Liver (tissue), 9 donors: ENCODE results near the gene ADGRG3. TPM values are rescaled to one million over a fixed set of nuclear protein-coding genes. Genes with fewer than 3 reads are reported as not detected.

ENCODE experiments used
- DNase-seq: peaks from one replicate; pipeline ENCODE4 v3.0.0-alpha.2; 2017; ENCODE audit warnings: low spot score
- H3K27ac ChIP-seq, 2 donors: one replicate each; pipeline ENCODE4 v1.7.0; 2013; ENCODE audit warnings: inconsistent platforms in 2 of 2, low read length in 2 of 2, control low read depth in 1 of 2, low read depth in 1 of 2, mild to moderate bottlenecking in 1 of 2
- H3K27me3 ChIP-seq, 4 donors: one replicate each; pipeline versions ENCODE4 v1.6.1 to v1.7.0; 2013; ENCODE audit warnings: low read length in 3 of 4, inconsistent platforms in 1 of 4, mild to moderate bottlenecking in 1 of 4, moderate library complexity in 1 of 4; ENCODE audit not compliant: control insufficient read depth in 4 of 4, insufficient read depth in 4 of 4
- H3K36me3 ChIP-seq, 4 donors: one replicate each; pipeline versions ENCODE4 v1.6.1 to v1.7.0; 2013; ENCODE audit warnings: low read length in 3 of 4, mild to moderate bottlenecking in 3 of 4, low read depth in 1 of 4, moderate library complexity in 1 of 4; ENCODE audit not compliant: control insufficient read depth in 4 of 4, insufficient read depth in 3 of 4
- H3K4me1 ChIP-seq, 4 donors: one replicate each; pipeline versions ENCODE4 v1.6.1 to v1.7.0; 2013; ENCODE audit warnings: low read length in 3 of 4, mild to moderate bottlenecking in 3 of 4, moderate library complexity in 1 of 4; ENCODE audit not compliant: control insufficient read depth in 4 of 4, insufficient read depth in 4 of 4
- H3K4me3 ChIP-seq, 3 donors: one replicate each; pipeline versions ENCODE4 v1.6.1 to v1.7.0; 2013; ENCODE audit warnings: low read length in 3 of 3, control low read depth in 1 of 3, low read depth in 1 of 3, mild to moderate bottlenecking in 1 of 3
- H3K9ac ChIP-seq, 2 donors: one replicate each; pipeline ENCODE4 v1.7.0; 2013; ENCODE audit warnings: low read length in 2 of 2, mild to moderate bottlenecking in 2 of 2, moderate library complexity in 2 of 2, control low read depth in 1 of 2, low read depth in 1 of 2
- H3K9me3 ChIP-seq, 4 donors: one replicate each; pipeline versions ENCODE4 v1.6.1 to v1.7.0; 2013; ENCODE audit warnings: low read length in 3 of 4; ENCODE audit not compliant: control insufficient read depth in 4 of 4
- EGR1 ChIP-seq, 2 donors: IDR thresholded peaks; 2 replicates each; pipeline ENCODE4 v1.6.1; 2016 to 2018; ENCODE audit warnings: antibody characterized with exemption in 2 of 2, low read depth in 2 of 2
- FOXA1 ChIP-seq: IDR thresholded peaks from 2 replicates; pipeline ENCODE4 v1.6.1; 2016; ENCODE audit warnings: antibody characterized with exemption
- FOXA2 ChIP-seq: IDR thresholded peaks from 2 replicates; pipeline ENCODE4 v1.6.1; 2016; ENCODE audit warnings: antibody characterized with exemption
- GABPA ChIP-seq, 2 donors: IDR thresholded peaks in 1 of 2; conservative IDR thresholded peaks in 1 of 2; 2 replicates each; pipeline ENCODE4 v1.6.1; 2016; ENCODE audit warnings: antibody characterized with exemption in 2 of 2, mild to moderate bottlenecking in 1 of 2, moderate library complexity in 1 of 2
- HNF4A ChIP-seq, 2 donors: conservative IDR thresholded peaks; 2 replicates each; pipeline ENCODE4 v1.6.1; 2016; ENCODE audit warnings: antibody characterized with exemption in 2 of 2, mild to moderate bottlenecking in 2 of 2
- HNF4G ChIP-seq: IDR thresholded peaks from 2 replicates; pipeline ENCODE4 v1.6.1; 2016; ENCODE audit warnings: antibody characterized with exemption
- NR2F2 ChIP-seq: IDR thresholded peaks from 2 replicates; pipeline ENCODE4 v1.6.1; 2016; ENCODE audit warnings: antibody characterized with exemption
- RAD21 ChIP-seq, 2 donors: IDR thresholded peaks; 2 replicates each; pipeline ENCODE4 v1.6.1; 2016; ENCODE audit warnings: antibody characterized with exemption in 2 of 2, mild to moderate bottlenecking in 2 of 2
- RXRA ChIP-seq, 2 donors: IDR thresholded peaks; 2 replicates each; pipeline ENCODE4 v1.6.1; 2017 to 2018; ENCODE audit warnings: antibody characterized with exemption in 2 of 2, mild to moderate bottlenecking in 1 of 2
- SP1 ChIP-seq: IDR thresholded peaks from 2 replicates; pipeline ENCODE4 v1.6.1; 2018; ENCODE audit warnings: antibody characterized with exemption, mild to moderate bottlenecking
- YY1 ChIP-seq: IDR thresholded peaks from 2 replicates; pipeline ENCODE4 v1.6.1; 2016; ENCODE audit warnings: antibody characterized with exemption, mild to moderate bottlenecking
- ZBTB33 ChIP-seq: IDR thresholded peaks from 2 replicates; pipeline ENCODE4 v1.6.1; 2016; ENCODE audit warnings: antibody characterized with exemption
- WGBS: extraction: QIAGEN DNeasy Blood & Tissue Kit; methylation state at CpG from one replicate; pipeline ENCODE4 v1.1.7; 2013; 5-methylcytosine and 5-hydroxymethylcytosine counted together
- polyA plus RNA-seq, 2 donors: library from polyadenylated mRNA; stranded (reverse) in 1 of 2; unstranded in 1 of 2; fragments of 200-250 nt in 1 of 2; fragments of >200 nt in 1 of 2; fragmentation: Nextera tagmentation in 1 of 2; extraction: Ambion mirVana in 1 of 2; gene quantifications; one replicate each; pipeline versions ENCODE4 v1.2.1 to v1.2.3, GENCODE V29; 2013 to 2015
- total RNA-seq, 2 donors: library from RNA; depleted of rRNA; stranded (reverse); fragments of >200 nt; gene quantifications; one replicate each; pipeline ENCODE4 v1.2.3, GENCODE V29; 2014
- TF ChIP-seq, protein P1 (sequence below): IDR thresholded peaks from 2 replicates; pipeline ENCODE4 v1.6.1; 2016; ENCODE audit warnings: antibody characterized with exemption
- TF ChIP-seq, protein P2 (sequence below): fragments of 150-350 bp; IDR thresholded peaks from 2 replicates; pipeline ENCODE4 v1.5.1; 2017; ENCODE audit warnings: improper control_type of control experiment, low read depth, low read length; ENCODE audit not compliant: missing input control
- TF ChIP-seq, protein P3 (sequence below): IDR thresholded peaks from 2 replicates; pipeline ENCODE4 v1.6.1; 2016; ENCODE audit warnings: antibody characterized with exemption, mild to moderate bottlenecking
- donor health status: healthy.
- donor health status: healthy.
- donor health status: healthy.
- donor health status: healthy.
- donor health status: healthy.

ADGRG3 gene
- total and polyA plus RNA-seq, 4 donors: 0.52 to 3.2 (median 1.0) TPM

DNA sequence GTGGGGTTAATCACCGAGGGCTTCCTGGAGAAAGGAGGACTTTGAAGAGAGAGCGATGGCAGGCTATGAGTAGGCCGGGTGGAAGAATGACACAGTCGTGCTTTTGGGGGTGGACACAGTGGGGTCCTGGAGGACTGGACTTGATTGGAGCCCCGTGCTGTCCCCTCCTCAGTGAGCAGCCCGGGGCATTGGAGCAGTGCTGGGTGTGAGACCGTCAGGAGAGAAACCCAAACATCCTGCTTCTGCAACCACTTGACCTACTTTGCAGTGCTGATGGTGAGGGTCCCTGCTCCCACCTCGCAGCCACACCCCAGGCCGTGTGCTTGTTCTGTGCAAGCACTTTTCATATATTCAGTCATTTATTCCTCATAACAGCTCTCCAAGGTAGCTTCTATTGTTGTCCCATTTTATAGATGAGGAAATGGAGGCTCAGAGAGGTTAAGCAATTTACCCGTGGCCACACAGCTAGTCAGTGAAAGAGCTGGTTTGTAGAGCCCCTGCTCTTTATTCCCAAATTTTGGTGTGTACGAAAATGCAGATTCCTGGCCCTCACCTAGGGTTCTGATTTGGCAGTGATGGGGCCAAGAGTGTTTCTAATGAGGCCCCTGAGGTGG lies 11.7 kb upstream of the ADGRG3 start (continued):
- TF ChIP-seq, protein P1, sequence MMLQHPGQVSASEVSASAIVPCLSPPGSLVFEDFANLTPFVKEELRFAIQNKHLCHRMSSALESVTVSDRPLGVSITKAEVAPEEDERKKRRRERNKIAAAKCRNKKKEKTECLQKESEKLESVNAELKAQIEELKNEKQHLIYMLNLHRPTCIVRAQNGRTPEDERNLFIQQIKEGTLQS: no peak
- no peak for TF ChIP-seq ZBTB33
- no peak for TF ChIP-seq EGR1 (IDR thresholded peaks at IDR 0.05; ENCODE audit: low read depth in 2 of 2)
- TF ChIP-seq RAD21 (IDR thresholded peaks at IDR 0.05): no peak

GRCh38 chr16:57657228-57657627 lies 10.9 kb upstream of the ADGRG3 start:
- Histone ChIP-seq H3K9ac (no peak overlapping the region), H3K36me3 (no peaks in the 10 kb centered on the region)

More at GRCh38 chr16:57657228-57657627, 10.9 kb upstream of the ADGRG3 start:
- no peak for DNase-seq
- no peaks in the 10 kb centered on the region for H3K4me1 ChIP-seq
- no peak for TF ChIP-seq HNF4A (conservative IDR thresholded peaks at IDR 0.05)
- TF ChIP-seq NR2F2: no peak
- TF ChIP-seq, protein P1: no peak
- TF ChIP-seq, protein P2, sequence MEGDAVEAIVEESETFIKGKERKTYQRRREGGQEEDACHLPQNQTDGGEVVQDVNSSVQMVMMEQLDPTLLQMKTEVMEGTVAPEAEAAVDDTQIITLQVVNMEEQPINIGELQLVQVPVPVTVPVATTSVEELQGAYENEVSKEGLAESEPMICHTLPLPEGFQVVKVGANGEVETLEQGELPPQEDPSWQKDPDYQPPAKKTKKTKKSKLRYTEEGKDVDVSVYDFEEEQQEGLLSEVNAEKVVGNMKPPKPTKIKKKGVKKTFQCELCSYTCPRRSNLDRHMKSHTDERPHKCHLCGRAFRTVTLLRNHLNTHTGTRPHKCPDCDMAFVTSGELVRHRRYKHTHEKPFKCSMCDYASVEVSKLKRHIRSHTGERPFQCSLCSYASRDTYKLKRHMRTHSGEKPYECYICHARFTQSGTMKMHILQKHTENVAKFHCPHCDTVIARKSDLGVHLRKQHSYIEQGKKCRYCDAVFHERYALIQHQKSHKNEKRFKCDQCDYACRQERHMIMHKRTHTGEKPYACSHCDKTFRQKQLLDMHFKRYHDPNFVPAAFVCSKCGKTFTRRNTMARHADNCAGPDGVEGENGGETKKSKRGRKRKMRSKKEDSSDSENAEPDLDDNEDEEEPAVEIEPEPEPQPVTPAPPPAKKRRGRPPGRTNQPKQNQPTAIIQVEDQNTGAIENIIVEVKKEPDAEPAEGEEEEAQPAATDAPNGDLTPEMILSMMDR: no peak
- no peak for TF ChIP-seq ZBTB33
- TF ChIP-seq EGR1 (IDR thresholded peaks at IDR 0.05; ENCODE audit: low read depth in 2 of 2): no peak
- TF ChIP-seq HNF4G: no peak
- TF ChIP-seq, protein P3, sequence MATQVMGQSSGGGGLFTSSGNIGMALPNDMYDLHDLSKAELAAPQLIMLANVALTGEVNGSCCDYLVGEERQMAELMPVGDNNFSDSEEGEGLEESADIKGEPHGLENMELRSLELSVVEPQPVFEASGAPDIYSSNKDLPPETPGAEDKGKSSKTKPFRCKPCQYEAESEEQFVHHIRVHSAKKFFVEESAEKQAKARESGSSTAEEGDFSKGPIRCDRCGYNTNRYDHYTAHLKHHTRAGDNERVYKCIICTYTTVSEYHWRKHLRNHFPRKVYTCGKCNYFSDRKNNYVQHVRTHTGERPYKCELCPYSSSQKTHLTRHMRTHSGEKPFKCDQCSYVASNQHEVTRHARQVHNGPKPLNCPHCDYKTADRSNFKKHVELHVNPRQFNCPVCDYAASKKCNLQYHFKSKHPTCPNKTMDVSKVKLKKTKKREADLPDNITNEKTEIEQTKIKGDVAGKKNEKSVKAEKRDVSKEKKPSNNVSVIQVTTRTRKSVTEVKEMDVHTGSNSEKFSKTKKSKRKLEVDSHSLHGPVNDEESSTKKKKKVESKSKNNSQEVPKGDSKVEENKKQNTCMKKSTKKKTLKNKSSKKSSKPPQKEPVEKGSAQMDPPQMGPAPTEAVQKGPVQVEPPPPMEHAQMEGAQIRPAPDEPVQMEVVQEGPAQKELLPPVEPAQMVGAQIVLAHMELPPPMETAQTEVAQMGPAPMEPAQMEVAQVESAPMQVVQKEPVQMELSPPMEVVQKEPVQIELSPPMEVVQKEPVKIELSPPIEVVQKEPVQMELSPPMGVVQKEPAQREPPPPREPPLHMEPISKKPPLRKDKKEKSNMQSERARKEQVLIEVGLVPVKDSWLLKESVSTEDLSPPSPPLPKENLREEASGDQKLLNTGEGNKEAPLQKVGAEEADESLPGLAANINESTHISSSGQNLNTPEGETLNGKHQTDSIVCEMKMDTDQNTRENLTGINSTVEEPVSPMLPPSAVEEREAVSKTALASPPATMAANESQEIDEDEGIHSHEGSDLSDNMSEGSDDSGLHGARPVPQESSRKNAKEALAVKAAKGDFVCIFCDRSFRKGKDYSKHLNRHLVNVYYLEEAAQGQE: no peak
- no peak for TF ChIP-seq FOXA1
- TF ChIP-seq SP1: no peak
- TF ChIP-seq YY1: no peak
- TF ChIP-seq RXRA (IDR thresholded peaks at IDR 0.05): no peak
- TF ChIP-seq GABPA (IDR thresholded peaks at IDR 0.05 in 1 of 2, conservative IDR thresholded peaks at IDR 0.05 in 1 of 2): no peak
- TF ChIP-seq FOXA2: no peak
- no peaks in the 10 kb centered on the region for H3K9me3 ChIP-seq
- H3K27ac ChIP-seq: no peak overlapping the region
- no peaks in the 10 kb centered on the region for H3K27me3 ChIP-seq
- no peak overlapping the region for H3K4me3 ChIP-seq
- 96% methylated on average over 13 of the region's 13 CpGs for WGBS
